AG04450 (cell line): Measurements from ENCODE around the gene NECTIN1. TPM values are rescaled to one million over a fixed set of nuclear protein-coding genes. Genes with fewer than 3 reads are reported as not detected.

Experiments
- CTCF ChIA-PET: fragments of 300-600, 350-600 bp; formaldehyde crosslinking; extraction: SDS; loops from one replicate; lab custom pipeline; 2022; ENCODE audit warnings: antibody characterized with exemption, inconsistent platforms; lab: Charles Lee
- POLR2A ChIA-PET: fragments of 350-600 bp; formaldehyde crosslinking; extraction: SDS; loops from one replicate; lab custom pipeline; 2021; ENCODE audit warnings: antibody characterized with exemption, inconsistent platforms; lab: Yijun Ruan, JAX
- DNase-seq: peaks from one replicate; pipeline ENCODE4 v3.0.0-alpha.2; 2011; ENCODE audit warnings: low read depth, low spot score
- H3K27ac ChIP-seq: one replicate; pipeline ENCODE4 v1.5.1; 2012; ENCODE audit warnings: low read depth, low read length, control low read depth
- H3K27me3 ChIP-seq: one replicate; pipeline ENCODE4 v1.6.0; 2012; ENCODE audit warnings: low read length; ENCODE audit not compliant: control insufficient read depth, insufficient read depth
- H3K4me3 ChIP-seq: 2 replicates; pipeline ENCODE4 v1.5.1; 2011; ENCODE audit warnings: mild to moderate bottlenecking, low read depth, low read length, control low read depth
- H3K9me3 ChIP-seq: 2 replicates; pipeline ENCODE4 v1.5.1; 2012; ENCODE audit warnings: low read length; ENCODE audit not compliant: control insufficient read depth, insufficient read depth
- polyA plus RNA-seq: library from polyadenylated mRNA; depleted of rRNA; stranded (reverse); fragments of >200 nt; gene quantifications from 2 replicates; pipeline ENCODE4 v1.2.3, GENCODE V29; 2011
- TF ChIP-seq, protein P1 (sequence below): IDR thresholded peaks from 2 replicates; pipeline ENCODE4 v1.5.1; 2011; ENCODE audit warnings: low read depth, low read length, control low read depth, inconsistent platforms

The NECTIN1 gene
- polyA plus RNA-seq, 1 experiment: 2.8 TPM

DNA sequence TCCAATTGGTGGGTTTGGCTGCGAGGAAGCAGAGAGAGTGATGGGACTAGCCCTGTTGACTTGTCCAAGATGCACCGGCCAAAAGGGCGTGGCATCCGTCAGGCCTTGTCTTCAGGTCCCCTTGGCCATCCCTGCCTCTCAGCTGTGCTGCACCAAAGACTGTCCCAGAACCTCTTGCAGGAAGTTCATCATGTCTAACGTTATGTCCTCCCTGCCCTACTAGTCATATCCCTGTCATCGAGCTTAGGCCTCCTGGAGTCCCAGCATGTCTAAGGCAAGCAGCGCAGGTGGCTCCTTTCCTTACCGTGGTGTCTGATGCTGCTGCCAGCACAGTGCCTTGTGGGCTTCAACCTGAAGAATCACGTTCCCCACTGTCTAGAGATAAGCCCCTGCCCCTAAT, 51.2 kb downstream of the NECTIN1 start:
- ChIA-PET POLR2A (no interaction called here), CTCF (interaction anchor here (2.0 kb wide), 1 partner anchor 52 kb away, joined by 10 read pairs; the partner anchor contains the start of gene NECTIN1)
- Histone ChIP-seq H3K9me3 (peaks cover 14% of the 10 kb centered on the region), H3K27me3 (no peaks in the 10 kb centered on the region), H3K27ac (no peak overlapping the region), H3K4me3 (no peak overlapping the region)
- TF ChIP-seq, protein P1, sequence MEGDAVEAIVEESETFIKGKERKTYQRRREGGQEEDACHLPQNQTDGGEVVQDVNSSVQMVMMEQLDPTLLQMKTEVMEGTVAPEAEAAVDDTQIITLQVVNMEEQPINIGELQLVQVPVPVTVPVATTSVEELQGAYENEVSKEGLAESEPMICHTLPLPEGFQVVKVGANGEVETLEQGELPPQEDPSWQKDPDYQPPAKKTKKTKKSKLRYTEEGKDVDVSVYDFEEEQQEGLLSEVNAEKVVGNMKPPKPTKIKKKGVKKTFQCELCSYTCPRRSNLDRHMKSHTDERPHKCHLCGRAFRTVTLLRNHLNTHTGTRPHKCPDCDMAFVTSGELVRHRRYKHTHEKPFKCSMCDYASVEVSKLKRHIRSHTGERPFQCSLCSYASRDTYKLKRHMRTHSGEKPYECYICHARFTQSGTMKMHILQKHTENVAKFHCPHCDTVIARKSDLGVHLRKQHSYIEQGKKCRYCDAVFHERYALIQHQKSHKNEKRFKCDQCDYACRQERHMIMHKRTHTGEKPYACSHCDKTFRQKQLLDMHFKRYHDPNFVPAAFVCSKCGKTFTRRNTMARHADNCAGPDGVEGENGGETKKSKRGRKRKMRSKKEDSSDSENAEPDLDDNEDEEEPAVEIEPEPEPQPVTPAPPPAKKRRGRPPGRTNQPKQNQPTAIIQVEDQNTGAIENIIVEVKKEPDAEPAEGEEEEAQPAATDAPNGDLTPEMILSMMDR: no peak
- no peak for DNase-seq

DNA sequence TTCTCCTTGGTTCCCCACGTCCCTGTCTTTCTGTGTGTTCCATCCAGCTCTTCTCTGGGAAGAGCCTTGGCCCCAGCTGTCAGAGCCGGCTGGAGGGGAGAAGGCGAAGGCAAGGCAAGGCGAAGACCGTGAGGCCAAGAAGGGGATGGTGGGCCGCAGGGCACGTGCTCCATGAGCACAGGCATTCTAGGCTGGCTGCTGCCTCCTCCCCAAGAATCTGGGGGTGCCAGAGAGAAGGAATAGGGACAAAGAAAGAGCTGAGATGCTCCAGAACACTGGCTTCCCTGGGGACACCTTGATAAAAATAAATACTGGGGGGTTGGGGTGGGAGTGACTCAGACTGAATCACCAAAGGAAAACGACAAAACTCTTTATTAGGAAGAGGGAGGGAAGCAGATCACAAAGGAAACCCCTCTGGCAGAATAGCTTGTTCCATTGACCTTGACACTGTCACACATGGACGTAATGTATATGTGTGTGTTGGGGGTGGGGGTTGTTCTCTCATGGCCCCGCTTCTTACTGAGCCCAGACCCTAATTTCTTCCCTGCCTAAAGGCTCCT, 52.5 kb downstream of the NECTIN1 start:
- POLR2A ChIA-PET: no interaction called here
- TF ChIP-seq, protein P1: no peak
- Histone ChIP-seq H3K27ac (no peak overlapping the region), H3K4me3 (no peak overlapping the region), H3K9me3 (peaks cover 14% of the 10 kb centered on the region), H3K27me3 (no peaks in the 10 kb centered on the region)
- CTCF ChIA-PET: interaction anchor here (0.6 to 2.0 kb wide), 2 partner anchors 35 to 53 kb away, joined by 8 to 10 read pairs; partner anchors contain the start of gene NECTIN1
- no peak for DNase-seq

DNA sequence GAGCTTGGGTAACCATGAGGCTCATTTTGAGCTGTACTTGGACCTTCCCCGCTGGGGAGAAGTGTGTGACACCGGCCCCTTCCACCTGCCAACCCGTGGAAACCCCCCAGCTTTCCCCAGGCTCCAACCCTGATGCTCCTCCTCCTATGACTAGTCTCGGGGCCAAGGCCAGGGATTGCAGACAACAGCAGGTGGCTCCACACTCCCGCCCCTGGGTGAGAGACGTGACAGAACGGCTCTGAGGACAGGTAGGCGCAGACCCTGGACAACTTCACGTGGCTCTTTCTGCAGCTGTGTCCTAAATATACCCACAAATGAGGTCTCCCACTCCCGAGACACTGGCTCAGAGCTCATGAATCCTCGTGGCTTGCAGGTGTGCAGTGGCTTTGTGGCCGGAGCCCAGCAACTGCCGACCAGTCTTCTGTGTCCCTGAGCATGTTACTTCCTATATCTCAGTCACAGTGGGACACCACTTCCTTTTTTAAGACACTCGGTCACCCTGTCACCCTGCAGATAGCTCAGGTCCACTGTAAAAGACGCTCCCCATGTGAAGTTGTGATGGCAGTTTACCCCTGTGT, 55.2 kb downstream of the NECTIN1 start:
- Histone ChIP-seq H3K27me3 (no peaks in the 10 kb centered on the region), H3K27ac (no peak overlapping the region), H3K4me3 (no peak overlapping the region), H3K9me3 (peaks cover 14% of the 10 kb centered on the region)
- ChIA-PET POLR2A (no interaction called here), CTCF (interaction anchor here (1.4 to 2.5 kb wide), 2 partner anchors 56 to 434 kb away, joined by 6 to 17 read pairs; partner anchors contain the start of gene NECTIN1)
- TF ChIP-seq, protein P1: no peak
- DNase-seq: no peak

DNA sequence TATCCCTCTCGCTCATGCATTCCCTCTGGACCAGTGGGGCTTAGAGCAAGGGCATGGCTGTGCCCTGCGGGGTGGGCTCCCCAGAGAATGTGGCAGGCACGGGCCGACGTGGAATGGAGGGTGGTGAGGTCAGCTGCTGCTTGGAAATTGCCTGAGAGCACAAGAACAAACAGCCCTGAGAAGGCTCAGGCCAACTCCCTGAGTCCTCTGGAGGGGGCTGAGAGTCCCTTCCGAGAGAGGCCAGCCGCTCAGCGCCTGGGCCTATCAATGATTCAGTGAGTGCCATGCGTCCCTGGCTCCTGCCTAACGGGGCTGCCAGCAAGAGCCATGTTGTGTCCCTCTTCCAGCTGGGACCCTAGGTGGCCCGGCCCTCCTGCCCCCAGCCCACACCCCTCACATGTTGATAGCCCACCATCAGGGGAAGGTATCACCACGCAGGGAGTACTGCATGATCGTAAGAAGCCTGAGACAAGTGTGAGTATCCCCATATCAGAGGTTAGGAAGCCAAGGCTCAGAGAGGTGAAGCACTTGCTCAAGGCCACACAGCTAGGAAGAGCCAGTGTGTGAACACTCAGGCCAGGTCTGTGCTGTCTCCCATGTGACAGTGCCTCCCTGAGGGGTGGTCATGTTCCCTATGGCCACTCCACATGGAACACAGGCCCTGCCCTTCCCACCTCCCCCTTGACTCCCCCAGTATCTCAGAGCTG, 55.8 kb downstream of the NECTIN1 start:
- no peak for DNase-seq
- CTCF ChIA-PET: interaction anchor here (2.5 kb wide), 1 partner anchor 56 kb away, joined by 17 read pairs; the partner anchor contains the start of gene NECTIN1
- POLR2A ChIA-PET: no interaction called here
- peaks cover 9% of the 10 kb centered on the region for H3K9me3 ChIP-seq
- no peak overlapping the region for H3K4me3 ChIP-seq
- TF ChIP-seq, protein P1: no peak
- no peak overlapping the region for H3K27ac ChIP-seq
- H3K27me3 ChIP-seq: no peaks in the 10 kb centered on the region

DNA sequence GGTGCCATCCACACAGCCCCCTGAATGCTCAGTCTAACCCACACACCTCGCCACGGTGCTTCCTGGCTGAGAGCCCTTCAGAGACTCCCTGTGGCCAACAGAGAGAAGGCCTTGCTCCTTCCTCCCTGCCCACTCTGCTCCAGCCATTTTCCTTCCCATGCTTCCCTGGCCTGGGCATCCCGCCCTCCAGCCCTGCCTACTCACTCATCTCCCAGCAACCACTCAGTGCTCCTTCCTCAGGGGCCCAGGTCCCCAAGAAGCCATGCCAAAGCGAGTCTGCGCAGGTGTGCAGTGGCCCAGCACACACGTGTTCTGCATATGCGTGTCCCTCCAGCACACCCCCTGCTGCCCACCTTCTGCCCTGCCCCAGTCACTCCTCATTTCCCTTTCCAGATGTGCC, 56.4 kb downstream of the NECTIN1 start:
- CTCF ChIA-PET: interaction anchor here (0.7 to 4.2 kb wide), 2 partner anchors 57 to 339 kb away, joined by 3 to 33 read pairs; partner anchors contain the start of gene NECTIN1
- TF ChIP-seq, protein P1: no peak

More for the DNA sequence above, 56.4 kb downstream of the NECTIN1 start:
- no peaks in the 10 kb centered on the region for H3K27me3 ChIP-seq
- DNase-seq: no peak
- POLR2A ChIA-PET: interaction anchor here (1.1 kb wide), 1 partner anchor 48 kb away, joined by 3 read pairs; no protein-coding TSS in a partner anchor
- H3K27ac ChIP-seq: no peak overlapping the region
- H3K4me3 ChIP-seq: no peak overlapping the region
- H3K9me3 ChIP-seq: peaks cover 3% of the 10 kb centered on the region
